Measurements from ENCODE around the gene LAMC1.

The LAMC1 gene

DNA sequence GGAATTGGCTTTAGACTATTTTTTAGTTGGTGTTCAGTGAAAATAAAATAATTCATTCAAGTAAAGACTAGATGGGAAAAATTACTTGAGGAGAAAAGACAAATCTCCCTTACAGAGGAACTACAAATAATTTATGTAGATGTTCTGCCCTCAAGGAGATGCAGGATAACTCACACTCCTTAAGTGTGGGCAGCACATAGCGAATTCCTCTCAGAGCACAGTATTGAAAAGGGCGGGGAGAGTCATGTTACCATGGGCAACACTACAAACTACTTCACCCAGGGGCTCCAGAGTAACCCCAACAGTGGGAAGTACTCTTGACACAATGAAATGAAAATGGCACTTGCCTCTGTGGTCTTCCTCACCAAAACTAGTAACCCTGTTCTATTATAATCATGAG lies 142.2 kb downstream of the LAMC1 start:
- Histone ChIP-seq H3K9ac (ENCODE audit: low read length) (no peak overlapping the region), H3K36me3 (ENCODE audit: control insufficient read depth in 1 of 2, insufficient read depth in 2 of 2, low read length in 2 of 2) (no peaks in the 10 kb centered on the region), H2BK12ac (ENCODE audit: low read length) (no peak overlapping the region), H3K27ac (ENCODE audit: low read depth, low read length) (no peak overlapping the region), H4K12ac (ENCODE audit: low read depth, low read length) (no peak overlapping the region), H3K4me3 (ENCODE audit: low read depth, low read length) (no peak overlapping the region), H3K4me2 (ENCODE audit: low read length) (no peak overlapping the region), H2BK120ac (ENCODE audit: insufficient read depth, low read length, poor library complexity) (no peak overlapping the region), H2BK5ac (ENCODE audit: low read depth, low read length, poor library complexity) (no peak overlapping the region), H4K91ac (ENCODE audit: low read depth, low read length) (no peak overlapping the region), H2AK5ac (ENCODE audit: low read length) (no peak overlapping the region), H3K4ac (ENCODE audit: low read depth, low read length) (no peak overlapping the region), H3K18ac (ENCODE audit: low read length) (no peak overlapping the region), H3K4me1 (ENCODE audit: control insufficient read depth in 1 of 2, insufficient read depth in 2 of 2, low read length in 2 of 2) (peaks cover 5 to 11% of the 10 kb centered on the region in 2 experiments), H3K27me3 (ENCODE audit: insufficient read depth, low read length) (no peaks in the 10 kb centered on the region), H3K79me2 (ENCODE audit: control insufficient read depth, insufficient read depth, low read length, poor library complexity) (no peaks in the 10 kb centered on the region), H3K23ac (ENCODE audit: low read length) (no peak overlapping the region), H3K9me3 (ENCODE audit: insufficient read depth, low read depth, low read length) (peaks cover 3% of the 10 kb centered on the region), H4K8ac (ENCODE audit: low read depth, low read length) (no peak overlapping the region), H3K14ac (ENCODE audit: low read length) (no peak overlapping the region), H2AFZ (ENCODE audit: insufficient read depth, low read length, poor library complexity) (no peak overlapping the region), H3K79me1 (ENCODE audit: low read length) (peaks cover 4% of the 10 kb centered on the region)
- no peak for DNase-seq
- WGBS (ENCODE audit: extremely low coverage, insufficient coverage, insufficient read length), result no CpG with 5 or more reads among the region's 2 CpGs

DNA sequence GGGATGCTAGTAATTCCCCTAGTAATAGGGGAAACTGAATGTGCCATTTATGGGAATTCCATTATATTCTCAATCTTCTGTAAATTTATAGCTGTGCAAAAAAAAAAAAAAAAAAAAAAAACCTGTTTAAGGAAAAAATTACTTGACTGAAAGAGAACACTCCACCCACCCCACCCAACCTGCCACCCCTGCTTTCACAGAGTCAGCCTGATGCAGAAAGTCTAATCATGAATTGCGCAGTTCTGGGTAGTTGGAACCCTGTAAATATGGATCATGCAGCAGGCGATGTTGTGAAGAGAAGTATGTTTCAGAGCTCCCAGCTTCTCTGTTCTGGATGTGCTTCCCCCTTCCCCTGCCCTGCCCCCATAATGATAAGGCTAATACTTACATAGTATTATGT lies 143.2 kb downstream of the LAMC1 start:
- no CpG with 5 or more reads among the region's 2 CpGs for WGBS (ENCODE audit: extremely low coverage, insufficient coverage, insufficient read length)
- Histone ChIP-seq H4K12ac (ENCODE audit: low read depth, low read length) (no peak overlapping the region), H2BK120ac (ENCODE audit: insufficient read depth, low read length, poor library complexity) (no peak overlapping the region), H2BK5ac (ENCODE audit: low read depth, low read length, poor library complexity) (no peak overlapping the region), H3K27me3 (ENCODE audit: insufficient read depth, low read length) (no peaks in the 10 kb centered on the region), H3K14ac (ENCODE audit: low read length) (no peak overlapping the region), H3K9me3 (ENCODE audit: insufficient read depth, low read depth, low read length) (peaks cover 1% of the 10 kb centered on the region), H3K79me1 (ENCODE audit: low read length) (peaks cover 2% of the 10 kb centered on the region), H3K27ac (ENCODE audit: low read depth, low read length) (no peak overlapping the region), H3K4ac (ENCODE audit: low read depth, low read length) (no peak overlapping the region), H2AK5ac (ENCODE audit: low read length) (no peak overlapping the region), H3K4me3 (ENCODE audit: low read depth, low read length) (no peak overlapping the region), H4K8ac (ENCODE audit: low read depth, low read length) (no peak overlapping the region), H3K18ac (ENCODE audit: low read length) (no peak overlapping the region), H4K91ac (ENCODE audit: low read depth, low read length) (no peak overlapping the region), H2AFZ (ENCODE audit: insufficient read depth, low read length, poor library complexity) (no peak overlapping the region), H3K9ac (ENCODE audit: low read length) (no peak overlapping the region), H3K4me1 (ENCODE audit: control insufficient read depth in 1 of 2, insufficient read depth in 2 of 2, low read length in 2 of 2) (peaks cover 3 to 7% of the 10 kb centered on the region in 2 experiments), H3K4me2 (ENCODE audit: low read length) (no peak overlapping the region), H3K79me2 (ENCODE audit: control insufficient read depth, insufficient read depth, low read length, poor library complexity) (no peaks in the 10 kb centered on the region), H3K36me3 (ENCODE audit: control insufficient read depth in 1 of 2, insufficient read depth in 2 of 2, low read length in 2 of 2) (no peaks in the 10 kb centered on the region), H3K23ac (ENCODE audit: low read length) (no peak overlapping the region), H2BK12ac (ENCODE audit: low read length) (no peak overlapping the region)
- no peak for DNase-seq

- Histone ChIP-seq H3K27ac (ENCODE audit: low read depth, low read length) (no peak overlapping the region), H3K79me1 (ENCODE audit: low read length) (peaks cover 2% of the 10 kb centered on the region), H3K23ac (ENCODE audit: low read length) (no peak overlapping the region), H3K9me3 (ENCODE audit: insufficient read depth, low read depth, low read length) (peaks cover 1% of the 10 kb centered on the region), H2BK5ac (ENCODE audit: low read depth, low read length, poor library complexity) (no peak overlapping the region), H3K4me1 (ENCODE audit: control insufficient read depth in 1 of 2, insufficient read depth in 2 of 2, low read length in 2 of 2) (peaks cover 3 to 7% of the 10 kb centered on the region in 2 experiments), H4K91ac (ENCODE audit: low read depth, low read length) (no peak overlapping the region), H3K4me2 (ENCODE audit: low read length) (no peak overlapping the region), H3K18ac (ENCODE audit: low read length) (no peak overlapping the region), H4K8ac (ENCODE audit: low read depth, low read length) (no peak overlapping the region), H2BK120ac (ENCODE audit: insufficient read depth, low read length, poor library complexity) (no peak overlapping the region), H4K12ac (ENCODE audit: low read depth, low read length) (no peak overlapping the region), H3K9ac (ENCODE audit: low read length) (no peak overlapping the region), H3K27me3 (ENCODE audit: insufficient read depth, low read length) (no peaks in the 10 kb centered on the region), H3K4ac (ENCODE audit: low read depth, low read length) (no peak overlapping the region), H2AFZ (ENCODE audit: insufficient read depth, low read length, poor library complexity) (no peak overlapping the region), H2AK5ac (ENCODE audit: low read length) (no peak overlapping the region), H3K4me3 (ENCODE audit: low read depth, low read length) (no peak overlapping the region), H2BK12ac (ENCODE audit: low read length) (no peak overlapping the region), H3K36me3 (ENCODE audit: control insufficient read depth in 1 of 2, insufficient read depth in 2 of 2, low read length in 2 of 2) (no peaks in the 10 kb centered on the region), H3K79me2 (ENCODE audit: control insufficient read depth, insufficient read depth, low read length, poor library complexity) (no peaks in the 10 kb centered on the region), H3K14ac (ENCODE audit: low read length) (no peak overlapping the region)
- WGBS (ENCODE audit: extremely low coverage, insufficient coverage, insufficient read length), result no CpG with 5 or more reads among the region's 1 CpG
- no peak for DNase-seq
These were observed 144.5 kb downstream of the LAMC1 start for GRCh38 chr1:183167676-183168075.

GRCh38 chr1:183168308-183168707 lies 145.1 kb downstream of the LAMC1 start:
- Histone ChIP-seq H3K14ac (ENCODE audit: low read length) (no peak overlapping the region), H3K23ac (ENCODE audit: low read length) (no peak overlapping the region), H3K79me1 (ENCODE audit: low read length) (peaks cover 2% of the 10 kb centered on the region), H3K18ac (ENCODE audit: low read length) (no peak overlapping the region), H3K9me3 (ENCODE audit: insufficient read depth, low read depth, low read length) (peaks cover 1% of the 10 kb centered on the region), H3K36me3 (ENCODE audit: control insufficient read depth in 1 of 2, insufficient read depth in 2 of 2, low read length in 2 of 2) (no peaks in the 10 kb centered on the region), H2AFZ (ENCODE audit: insufficient read depth, low read length, poor library complexity) (no peak overlapping the region), H3K4me3 (ENCODE audit: low read depth, low read length) (no peak overlapping the region), H3K4me2 (ENCODE audit: low read length) (no peak overlapping the region), H4K12ac (ENCODE audit: low read depth, low read length) (no peak overlapping the region), H3K79me2 (ENCODE audit: control insufficient read depth, insufficient read depth, low read length, poor library complexity) (no peaks in the 10 kb centered on the region), H3K27me3 (ENCODE audit: insufficient read depth, low read length) (no peaks in the 10 kb centered on the region), H2AK5ac (ENCODE audit: low read length) (no peak overlapping the region), H3K4me1 (ENCODE audit: control insufficient read depth in 1 of 2, insufficient read depth in 2 of 2, low read length in 2 of 2) (peaks cover 3 to 6% of the 10 kb centered on the region in 2 experiments), H3K27ac (ENCODE audit: low read depth, low read length) (no peak overlapping the region), H2BK12ac (ENCODE audit: low read length) (no peak overlapping the region), H3K4ac (ENCODE audit: low read depth, low read length) (no peak overlapping the region), H3K9ac (ENCODE audit: low read length) (no peak overlapping the region), H2BK120ac (ENCODE audit: insufficient read depth, low read length, poor library complexity) (no peak overlapping the region), H4K91ac (ENCODE audit: low read depth, low read length) (no peak overlapping the region), H4K8ac (ENCODE audit: low read depth, low read length) (no peak overlapping the region), H2BK5ac (ENCODE audit: low read depth, low read length, poor library complexity) (no peak overlapping the region)
- WGBS (ENCODE audit: extremely low coverage, insufficient coverage, insufficient read length), result no CpG with 5 or more reads among the region's 3 CpGs
- DNase-seq, result no peak
